ENCODE data around the gene VEPH1.
"Not testable (repeated sequence)": the region's sequence is repeated elsewhere in the genome, so short reads cannot be mapped to it uniquely, and the experiment has no call there.

The VEPH1 gene

GRCh38 chr3:157379525-157380140 is 123.6 kb downstream of the VEPH1 start:
- no peak for DNase-seq

GRCh38 chr3:157376603-157377300 is 126.5 kb downstream of the VEPH1 start:
- DNase-seq = no peak

- DNase-seq = no peak
Measured at GRCh38 chr3:157375342-157375986, 127.8 kb downstream of the VEPH1 start.

- DNase-seq = no peak
Measured at GRCh38 chr3:157374933-157375332, 128.3 kb downstream of the VEPH1 start.

- DNase-seq = no peak
Measured at GRCh38 chr3:157373783-157374182, 129.4 kb downstream of the VEPH1 start.

- no peak for DNase-seq
Measured at GRCh38 chr3:157370867-157371266, 132.3 kb downstream of the VEPH1 start.

GRCh38 chr3:157369727-157370421 is 133.3 kb downstream of the VEPH1 start:
- DNase-seq = no peak

- no peak for DNase-seq
Measured at GRCh38 chr3:157368171-157368570, 135.0 kb downstream of the VEPH1 start.

GRCh38 chr3:157363393-157363792 is 139.8 kb downstream of the VEPH1 start:
- DNase-seq = no peak

GRCh38 chr3:157362348-157362747 is 140.9 kb downstream of the VEPH1 start:
- DNase-seq = no peak

GRCh38 chr3:157360044-157360443 is 143.2 kb downstream of the VEPH1 start:
- no peak for DNase-seq

- no peak for DNase-seq
Measured at GRCh38 chr3:157356541-157356940, 146.7 kb downstream of the VEPH1 start.

GRCh38 chr3:157355276-157355675 is 147.9 kb downstream of the VEPH1 start:
- DNase-seq = no peak

GRCh38 chr3:157354722-157355121 is 148.5 kb downstream of the VEPH1 start:
- no peak for DNase-seq

GRCh38 chr3:157354254-157354653 is 149.0 kb downstream of the VEPH1 start:
- DNase-seq = no peak

- no peak for DNase-seq
Measured at GRCh38 chr3:157353652-157354051, 149.6 kb downstream of the VEPH1 start.

GRCh38 chr3:157351981-157352380 is 151.2 kb downstream of the VEPH1 start:
- DNase-seq = no peak

- DNase-seq = not testable (repeated sequence)
Measured at GRCh38 chr3:157350651-157351050, 152.6 kb downstream of the VEPH1 start.

- DNase-seq = not testable (repeated sequence)
Measured at GRCh38 chr3:157348304-157349075, 154.7 kb downstream of the VEPH1 start.

GRCh38 chr3:157347577-157348303 is 155.5 kb downstream of the VEPH1 start:
- no peak for DNase-seq

- DNase-seq = no peak
Measured at GRCh38 chr3:157336252-157337009, 166.8 kb downstream of the VEPH1 start.
